HepG2 (cell line): ENCODE results near the gene ANKRD35. TPM values are rescaled to one million over a fixed set of nuclear protein-coding genes. Genes with fewer than 3 reads are reported as not detected.
A peak's percentile ranks its signal among the peaks of the same experiment; 100 is the strongest.

Experiments used
- ATAC-seq: fragments of 200-7000 bp; cut with Tn5 transposase; 3 replicates; pipeline ENCODE4 v1.9.1; 2020; ENCODE audit warnings: mild to moderate bottlenecking, moderate library complexity
- BruUV-seq: library from RNA; stranded (reverse); fragments of 400-500 nt; replicated peaks from 2 replicates; lab custom pipeline; 2021; lab: Mats Ljungman, UMichigan
- CTCF ChIA-PET: fragments of 300-600 bp; formaldehyde crosslinking; extraction: SDS; loops from one replicate; lab custom pipeline; 2021; ENCODE audit warnings: low total read pairs, inconsistent platforms, low intra/inter-chr PET ratio; lab: Yijun Ruan, JAX
- POLR2A ChIA-PET: fragments of 350-600 bp; sonication (Branson Sonifier 250); formaldehyde crosslinking; loops from one replicate; lab custom pipeline; 2020; ENCODE audit warnings: antibody characterized with exemption, inconsistent platforms; lab: Yijun Ruan, JAX
- DNase-seq: peaks from one replicate; pipeline ENCODE4 v3.0.0-alpha.2; 2015; ENCODE audit warnings: low spot score
- FAIRE-seq: peaks from 3 replicates; lab custom pipeline; 2011; peaks lifted over from hg19 to GRCh38; lab: Jason Lieb, UNC
- H2AFZ ChIP-seq: one replicate; pipeline ENCODE4 v1.6.1; 2011; ENCODE audit warnings: low read length, inconsistent platforms
- H3K27ac ChIP-seq: fragments of 300-600 bp; 3 replicates; pipeline ENCODE4 v1.8.0; 2011; ENCODE audit warnings: mixed run types, mild to moderate bottlenecking, mixed read lengths, low read length, inconsistent platforms; ENCODE audit not compliant: insufficient read depth; ENCODE audit errors: extremely low read length
- H3K27me3 ChIP-seq, 2 experiments: fragments of 200-600 bp in 1 of 2; 2 replicates in 1 of 2; 3 replicates in 1 of 2; pipeline versions ENCODE4 v1.6.0 to v1.8.0; 2011; ENCODE audit warnings: low read length in 2 of 2, mild to moderate bottlenecking in 2 of 2, moderate library complexity in 2 of 2, inconsistent platforms in 1 of 2; ENCODE audit not compliant: insufficient read depth in 2 of 2, control insufficient read depth in 1 of 2
- H3K36me3 ChIP-seq, 2 experiments: fragments of 200-600 bp in 1 of 2; replicated peaks in 1 of 2; 2 replicates in 1 of 2; 3 replicates in 1 of 2; pipeline versions ENCODE4 v1.5.1 to v1.8.0; 2011; ENCODE audit warnings: low read length in 2 of 2, inconsistent platforms in 1 of 2; ENCODE audit not compliant: insufficient read depth in 2 of 2, control insufficient read depth in 1 of 2
- H3K4me1 ChIP-seq: 2 replicates; pipeline ENCODE4 v1.5.1; 2012; ENCODE audit warnings: low read length, inconsistent platforms; ENCODE audit not compliant: insufficient read depth
- H3K4me2 ChIP-seq: 2 replicates; pipeline ENCODE4 v1.6.0; 2011; ENCODE audit warnings: low read depth, low read length, inconsistent platforms
- H3K4me3 ChIP-seq, 3 experiments: fragments of 200-600 bp in 1 of 3; sonication (generic), shearing (Covaris generic) in 1 of 3; replicated peaks in 1 of 3; 2 replicates each; pipeline ENCODE4 v1.5.1; 2011 to 2016; ENCODE audit warnings: low read length in 3 of 3, inconsistent platforms in 2 of 3, low read depth in 2 of 3, mild to moderate bottlenecking in 2 of 3, control low read depth in 1 of 3, mixed read lengths in 1 of 3; ENCODE audit not compliant: insufficient read depth in 1 of 3
- H3K79me2 ChIP-seq: one replicate; pipeline ENCODE4 v1.6.1; 2011; ENCODE audit warnings: low read length, inconsistent platforms; ENCODE audit not compliant: insufficient read depth
- H3K9ac ChIP-seq: 2 replicates; pipeline ENCODE4 v1.6.0; 2011; ENCODE audit warnings: mild to moderate bottlenecking, low read depth, low read length, inconsistent platforms; ENCODE audit not compliant: insufficient read depth
- H3K9me3 ChIP-seq: 2 replicates; pipeline ENCODE4 v1.5.1; 2012; ENCODE audit warnings: mild to moderate bottlenecking, low read length
- H4K20me1 ChIP-seq: 2 replicates; pipeline ENCODE4 v1.6.0; 2011; ENCODE audit warnings: inconsistent platforms, mild to moderate bottlenecking, low read length, moderate library complexity; ENCODE audit not compliant: insufficient read depth
- BCL6 ChIP-seq: IDR thresholded peaks from 2 replicates; pipeline ENCODE4 v1.6.1; 2016; ENCODE audit warnings: missing genetic modification reagents, missing compliant biosample characterization
- CEBPG ChIP-seq: IDR thresholded peaks from 2 replicates; pipeline ENCODE4 v1.6.1; 2016
- ELF1 ChIP-seq: sonication (generic); formaldehyde crosslinking; IDR thresholded peaks from 2 replicates; pipeline ENCODE4 v1.4.0; 2020; ENCODE audit warnings: missing genetic modification reagents
- HIVEP1 ChIP-seq: sonication (generic); formaldehyde crosslinking; IDR thresholded peaks from 2 replicates; pipeline ENCODE4 v1.4.0; 2020; ENCODE audit warnings: mild to moderate bottlenecking, missing genetic modification reagents
- HNF4G ChIP-seq, 2 experiments: sonication (generic) in 1 of 2; formaldehyde crosslinking in 1 of 2; IDR thresholded peaks; 2 replicates each; pipeline versions ENCODE4 v1.4.0 to v1.6.1; 2011 to 2020; ENCODE audit warnings: borderline replicate concordance in 2 of 2, low read depth in 2 of 2, mild to moderate bottlenecking in 2 of 2, low read length in 1 of 2, missing genetic modification reagents in 1 of 2, moderate library complexity in 1 of 2
- JDP2 ChIP-seq: sonication (generic); formaldehyde crosslinking; IDR thresholded peaks from 2 replicates; pipeline ENCODE4 v1.8.1; 2022; ENCODE audit warnings: missing genetic modification reagents, borderline replicate concordance
- KDM4B ChIP-seq: sonication (generic); formaldehyde crosslinking; IDR thresholded peaks from 2 replicates; pipeline ENCODE4 v1.4.0; 2020; ENCODE audit warnings: missing genetic modification reagents
- MEF2D ChIP-seq: sonication (generic); formaldehyde crosslinking; IDR thresholded peaks from 2 replicates; pipeline ENCODE4 v1.5.1; 2020; ENCODE audit warnings: mild to moderate bottlenecking, missing genetic modification reagents
- NFRKB ChIP-seq: fragments of 450-650 bp; IDR thresholded peaks from 2 replicates; pipeline ENCODE4 v1.6.1; 2017
- POLR2A ChIP-seq, 2 experiments: IDR thresholded peaks; 2 replicates each; pipeline ENCODE4 v1.6.1; 2011; ENCODE audit warnings: low read depth in 2 of 2, low read length in 2 of 2, mild to moderate bottlenecking in 1 of 2, moderate library complexity in 1 of 2; ENCODE audit not compliant: insufficient read depth in 1 of 2
- POLR2AphosphoS5 ChIP-seq: IDR thresholded peaks from 2 replicates; pipeline ENCODE4 v1.6.1; 2012; ENCODE audit warnings: low read depth, low read length
- SOX5 ChIP-seq: IDR thresholded peaks from 2 replicates; pipeline ENCODE4 v1.6.1; 2016; ENCODE audit warnings: borderline replicate concordance
- SP5 ChIP-seq: IDR thresholded peaks from 2 replicates; pipeline ENCODE4 v1.6.1; 2016; ENCODE audit warnings: low read depth, borderline replicate concordance
- YEATS2 ChIP-seq: sonication (generic); formaldehyde crosslinking; IDR thresholded peaks from 2 replicates; pipeline ENCODE4 v1.4.0; 2020; ENCODE audit warnings: missing genetic modification reagents, borderline replicate concordance
- ZBTB43 ChIP-seq: sonication (generic); formaldehyde crosslinking; conservative IDR thresholded peaks from 2 replicates; pipeline ENCODE4 v1.4.0; 2020; ENCODE audit warnings: missing genetic modification reagents
- ZFX ChIP-seq: sonication (generic); formaldehyde crosslinking; IDR thresholded peaks from 2 replicates; pipeline ENCODE4 v1.4.0; 2020; ENCODE audit warnings: mild to moderate bottlenecking, low read depth, missing genetic modification reagents, moderate library complexity
- ZMYM3 ChIP-seq: sonication (generic); formaldehyde crosslinking; IDR thresholded peaks from 2 replicates; pipeline ENCODE4 v1.5.1; 2020; ENCODE audit warnings: mild to moderate bottlenecking, missing genetic modification reagents
- ZNF10 ChIP-seq: sonication (generic); formaldehyde crosslinking; IDR thresholded peaks from 2 replicates; pipeline ENCODE4 v1.4.0; 2020; ENCODE audit warnings: mild to moderate bottlenecking, low read depth, missing genetic modification reagents, borderline replicate concordance
- ZNF17 ChIP-seq: sonication (generic); formaldehyde crosslinking; IDR thresholded peaks from 2 replicates; pipeline ENCODE4 v1.5.0; 2020; ENCODE audit warnings: mild to moderate bottlenecking, missing genetic modification reagents
- ZNF326 ChIP-seq: sonication (generic); formaldehyde crosslinking; IDR thresholded peaks from 2 replicates; pipeline ENCODE4 v1.4.0; 2020; ENCODE audit warnings: missing genetic modification reagents, borderline replicate concordance
- ZNF354B ChIP-seq: sonication (generic); formaldehyde crosslinking; IDR thresholded peaks from 2 replicates; pipeline ENCODE4 v1.8.0; 2022; ENCODE audit warnings: mild to moderate bottlenecking, missing genetic modification reagents
- ZNF644 ChIP-seq: IDR thresholded peaks from 2 replicates; pipeline ENCODE4 v1.6.1; 2016; ENCODE audit warnings: low read depth
- ZNF891 ChIP-seq: sonication (generic); formaldehyde crosslinking; IDR thresholded peaks from 2 replicates; pipeline ENCODE4 v1.5.0; 2020; ENCODE audit warnings: mild to moderate bottlenecking, missing genetic modification reagents
- ZSCAN30 ChIP-seq: sonication (generic); formaldehyde crosslinking; IDR thresholded peaks from 2 replicates; pipeline ENCODE4 v1.5.0; 2020; ENCODE audit warnings: mild to moderate bottlenecking, missing genetic modification reagents
- WGBS: methylation state at CpG from one replicate; pipeline ENCODE4 v1.1.6; 2017; ENCODE audit warnings: low lambda C conversion rate; 5-methylcytosine and 5-hydroxymethylcytosine counted together
- in situ Hi-C: cut with HindIII; loops from 2 replicates; pipeline ENCODE4 v1.10.0; 2017; ENCODE audit warnings: low pct_unique_long_range_greater_than_20kb; ENCODE audit not compliant: extremely low pct_ligation_motif_present
- intact Hi-C: fragments of 100-400 bp; cut with micrococcal nuclease; formaldehyde crosslinking; loops from one replicate; pipeline ENCODE4 v1.10.0; 2022; ENCODE audit not compliant: unreplicated experiment
- polyA plus RNA-seq, 8 experiments: library from polyadenylated mRNA; depleted of rRNA in 3 of 8; stranded (reverse) in 7 of 8; unstranded in 1 of 8; fragments of >200 nt; fragmentation: Illumina TruSeq in 4 of 8; extraction: Trizol in 4 of 8; gene quantifications; 2 replicates each; pipeline versions ENCODE4 v1.2.1 to v1.2.3, GENCODE V29; 2011 to 2016; ENCODE audit warnings: low read depth in 4 of 8, missing spikeins in 1 of 8, mixed read lengths in 1 of 8; ENCODE audit not compliant: insufficient read depth in 1 of 8
- total RNA-seq, 5 experiments: library from RNA; depleted of rRNA; stranded (reverse); fragments of >200 nt; fragmentation: Illumina TruSeq; extraction: Trizol; gene quantifications; 2 replicates each; pipeline ENCODE4 v1.2.3, GENCODE V29; 2016; ENCODE audit warnings: low read depth in 1 of 5
- TF ChIP-seq, protein P1 (sequence below): sonication (generic); formaldehyde crosslinking; IDR thresholded peaks from 2 replicates; pipeline ENCODE4 v1.4.0; 2020; ENCODE audit warnings: missing genetic modification reagents

The ANKRD35 gene
- total and polyA plus RNA-seq, 2 of the 13 experiments (the other 11 are each of a cell fraction or from before 2014, with no cell fraction given) = 0.02 TPM; not detected in 1

GRCh38 chr1:145858901-145859490 lies 26.7 kb downstream of the ANKRD35 start, which contains the start of gene PIAS3:
Gene PIAS3 (minus strand): TSS chr1:145859081. CDS start chr1:145858990, 91 bp downstream.
- POLR2A ChIA-PET = interaction anchor here (0.6 to 2.6 kb wide), 17 partner anchors 9 to 578 kb away, joined by 3 to 44 read pairs (median 9); partner anchors contain the start of genes ANKRD34A, ANKRD35, LIX1L and NUDT17
- TF ChIP-seq ZNF644 (CRISPR knock-in tag) (no peak), BCL6 (CRISPR knock-in tag) (0 out of 2 replicates have a peak, but pooled peaks have one; percentile 9), ELF1 (CRISPR knock-in tag) (0 out of 2 replicates have a peak, but pooled peaks have one; percentile 23), ZNF891 (peak; percentile 30; the same call in 1 of the 2 replicates), ZNF17 (no peak), POLR2A (IDR thresholded peaks at IDR 0.05; ENCODE audit: insufficient read depth in 1 of 2, low read depth in 2 of 2, low read length in 2 of 2) (peak in 1 of 2 experiments; percentile 50; a peak in 2 of 4 replicates), CEBPG (0 out of 2 replicates have a peak, but pooled peaks have one; percentile 2), HNF4G (IDR thresholded peaks at IDR 0.05; ENCODE audit: borderline replicate concordance, low read depth, low read length) (no peak), HNF4G (CRISPR knock-in tag; IDR thresholded peaks at IDR 0.05; ENCODE audit: borderline replicate concordance, low read depth) (0 out of 2 replicates have a peak, but pooled peaks have one; percentile 6), JDP2 (CRISPR knock-in tag) (no peak), SP5 (CRISPR knock-in tag) (peak; percentile 91), KDM4B (CRISPR knock-in tag) (no peak; the same call in 1 of the 2 replicates), POLR2AphosphoS5 (no peak), ZMYM3 (peak; percentile 80), ZNF10 (no peak), YEATS2 (CRISPR knock-in tag) (0 out of 2 replicates have a peak, but pooled peaks have one; percentile 18), HIVEP1 (CRISPR knock-in tag) (peak; percentile 65), MEF2D (CRISPR knock-in tag) (peak; percentile 42; the same call in 1 of the 2 replicates), ZSCAN30 (0 out of 2 replicates have a peak, but pooled peaks have one; percentile 71), ZFX (CRISPR knock-in tag) (peak; percentile 43), ZBTB43 (CRISPR knock-in tag) (no peak), NFRKB (no peak), ZNF326 (CRISPR knock-in tag) (no peak), SOX5 (peak; percentile 38; the same call in 1 of the 2 replicates), ZNF354B (0 out of 2 replicates have a peak, but pooled peaks have one; percentile 53)
- TF ChIP-seq, protein P1, sequence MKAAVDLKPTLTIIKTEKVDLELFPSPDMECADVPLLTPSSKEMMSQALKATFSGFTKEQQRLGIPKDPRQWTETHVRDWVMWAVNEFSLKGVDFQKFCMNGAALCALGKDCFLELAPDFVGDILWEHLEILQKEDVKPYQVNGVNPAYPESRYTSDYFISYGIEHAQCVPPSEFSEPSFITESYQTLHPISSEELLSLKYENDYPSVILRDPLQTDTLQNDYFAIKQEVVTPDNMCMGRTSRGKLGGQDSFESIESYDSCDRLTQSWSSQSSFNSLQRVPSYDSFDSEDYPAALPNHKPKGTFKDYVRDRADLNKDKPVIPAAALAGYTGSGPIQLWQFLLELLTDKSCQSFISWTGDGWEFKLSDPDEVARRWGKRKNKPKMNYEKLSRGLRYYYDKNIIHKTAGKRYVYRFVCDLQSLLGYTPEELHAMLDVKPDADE (CRISPR knock-in tag) = no peak

More at GRCh38 chr1:145858901-145859490, 26.7 kb downstream of the ANKRD35 start, which contains the start of gene PIAS3:
- 2% methylated on average over 10 of the region's 42 CpGs for WGBS
- in situ Hi-C loops = no loop called here
- no peaks in the 10 kb centered on the region for H3K9me3 ChIP-seq
- H3K9ac ChIP-seq = peak within 1 kb of the TSS; percentile 68
- H2AFZ ChIP-seq = peak within 1 kb of the TSS; percentile 75
- peaks cover 3% of the 10 kb centered on the region for H3K79me2 ChIP-seq
- FAIRE-seq = no peak
- CTCF ChIA-PET = interaction anchor here (0.8 kb wide), 1 partner anchor 13 kb away, joined by 3 read pairs; no protein-coding TSS in a partner anchor
- H3K27ac ChIP-seq = peak within 1 kb of the TSS; percentile 51
- H3K4me3 ChIP-seq = peak within 1 kb of the TSS; percentile 82 to 92 (median 87)
- peaks cover 4 to 20% of the 10 kb centered on the region in 2 experiments for H3K36me3 ChIP-seq
- H4K20me1 ChIP-seq = no peaks in the 10 kb centered on the region
- H3K27me3 ChIP-seq = 0 out of 5 replicates have a peak, but pooled peaks cover 0 to 3% of the 10 kb centered on the region in 2 experiments
- TSS peak; percentile 49 for BruUV-seq
- intact Hi-C loops = loop anchor here (5.0 kb wide), 2 partner anchors 33 to 103 kb away; partner anchors contain the start of genes ANKRD34A and POLR3GL
- ATAC-seq = peak; percentile 92
- H3K4me2 ChIP-seq = peak within 1 kb of the TSS; percentile 88
- H3K4me1 ChIP-seq = peaks cover 21% of the 10 kb centered on the region
- peak; percentile 76 for DNase-seq
